HCT116 (cell line): Measurements from ENCODE around the gene GSN. TPM values are rescaled to one million over a fixed set of nuclear protein-coding genes. Genes with fewer than 3 reads are reported as not detected.

Source experiments
- ATAC-seq: fragments of 200-7000 bp; cut with Tn5 transposase; 2 replicates; pipeline ENCODE4 v1.9.1; 2020; ENCODE audit warnings: mild to moderate bottlenecking, moderate library complexity
- BruUV-seq: library from RNA; stranded (reverse); fragments of 400-500 nt; replicated peaks from 2 replicates; lab custom pipeline; 2021; lab: Mats Ljungman, UMichigan
- CTCF ChIA-PET: fragments of 300-600 bp; sonication (Branson Sonifier 250); formaldehyde crosslinking; loops from one replicate; lab custom pipeline; 2021; ENCODE audit warnings: antibody characterized with exemption; lab: Charles Lee
- POLR2A ChIA-PET: fragments of 300-600, 350-600 bp; sonication (Branson Sonifier 250); formaldehyde crosslinking; loops from one replicate; lab custom pipeline; 2021; ENCODE audit warnings: antibody characterized with exemption; lab: Charles Lee
- RAD21 ChIA-PET, 2 experiments: fragments of 300-600 bp; sonication (Branson Sonifier 250); formaldehyde crosslinking; loops; one replicate each; lab custom pipeline; 2023; ENCODE audit warnings: low total read pairs in 2 of 2; ENCODE audit not compliant: uncharacterized antibody in 2 of 2, unreplicated experiment in 2 of 2, low non-redundant PET in 1 of 2; lab: Charles Lee
- DNase-seq: peaks from one replicate; pipeline ENCODE4 v3.0.0-alpha.2; 2010; ENCODE audit warnings: low read depth, low spot score
- H2AFZ ChIP-seq: fragments of 200-600 bp; shearing (Covaris generic), sonication (generic); 2 replicates; pipeline ENCODE4 v1.6.1; 2017; ENCODE audit warnings: low read depth, mixed run types, mixed read lengths, antibody characterized with exemption, low read length; ENCODE audit not compliant: poor library complexity, severe bottlenecking
- H3K27ac ChIP-seq: 2 replicates; pipeline ENCODE4 v1.5.1; 2012; ENCODE audit warnings: low read depth, low read length
- H3K27me3 ChIP-seq: fragments of 200-600 bp; sonication (generic); 2 replicates; pipeline ENCODE4 v1.6.1; 2016; ENCODE audit warnings: mixed run types, low read length, mixed read lengths; ENCODE audit not compliant: insufficient read depth
- H3K36me3 ChIP-seq, 2 experiments: fragments of 200-500 bp in 1 of 2; fragments of 200-600 bp in 1 of 2; sonication (Bioruptor generic) in 1 of 2; sonication (generic) in 1 of 2; 2 replicates each; pipeline versions ENCODE4 v1.5.1 to v1.6.1; 2014 to 2016; ENCODE audit warnings: low read length in 2 of 2, inconsistent platforms in 1 of 2, mixed read lengths in 1 of 2, mixed run types in 1 of 2; ENCODE audit not compliant: insufficient read depth in 2 of 2, control insufficient read depth in 1 of 2
- H3K4me1 ChIP-seq, 2 experiments: fragments of 200-600 bp in 1 of 2; sonication (generic) in 1 of 2; 2 replicates each; pipeline versions ENCODE4 v1.5.1 to v1.6.1; 2012 to 2017; ENCODE audit warnings: low read length in 2 of 2, inconsistent platforms in 1 of 2, mild to moderate bottlenecking in 1 of 2, mixed read lengths in 1 of 2, mixed run types in 1 of 2, moderate library complexity in 1 of 2; ENCODE audit not compliant: insufficient read depth in 2 of 2, control insufficient read depth in 1 of 2
- H3K4me2 ChIP-seq: fragments of 200-600 bp; sonication (generic); 2 replicates; pipeline ENCODE4 v1.6.1; 2017; ENCODE audit warnings: mixed run types, low read length, mixed read lengths
- H3K4me3 ChIP-seq, 2 experiments: fragments of 200-600 bp in 1 of 2; sonication (generic) in 1 of 2; replicated peaks in 1 of 2; 2 replicates each; pipeline ENCODE4 v1.5.1; 2011 to 2016; ENCODE audit warnings: low read length in 2 of 2, control low read depth in 1 of 2, low read depth in 1 of 2, mild to moderate bottlenecking in 1 of 2, mixed read lengths in 1 of 2, mixed run types in 1 of 2
- H3K79me2 ChIP-seq: fragments of 200-600 bp; sonication (generic); 2 replicates; pipeline ENCODE4 v1.6.1; 2017; ENCODE audit warnings: mild to moderate bottlenecking, mixed run types, low read length, moderate library complexity, mixed read lengths; ENCODE audit not compliant: insufficient read depth
- H3K9ac ChIP-seq: fragments of 200-600 bp; sonication (generic); 2 replicates; pipeline ENCODE4 v1.6.1; 2016; ENCODE audit warnings: low read length, mixed read lengths
- H3K9me2 ChIP-seq: fragments of 200-600 bp; sonication (generic), shearing (Covaris generic); 2 replicates; pipeline ENCODE4 v1.6.1; 2017; ENCODE audit warnings: mixed run types, mild to moderate bottlenecking, moderate library complexity; ENCODE audit not compliant: insufficient read depth
- H3K9me3 ChIP-seq, 2 experiments: fragments of 200-500 bp in 1 of 2; fragments of 200-600 bp in 1 of 2; sonication (Bioruptor generic) in 1 of 2; sonication (generic) in 1 of 2; 2 replicates each; pipeline ENCODE4 v1.6.1; 2014 to 2017; ENCODE audit warnings: low read length in 2 of 2, mixed read lengths in 2 of 2, inconsistent platforms in 1 of 2, low read depth in 1 of 2, mild to moderate bottlenecking in 1 of 2, mixed run types in 1 of 2, moderate library complexity in 1 of 2; ENCODE audit not compliant: control insufficient read depth in 1 of 2, insufficient read depth in 1 of 2
- H4K20me1 ChIP-seq: fragments of 200-600 bp; sonication (generic), shearing (Covaris generic); 2 replicates; pipeline ENCODE4 v1.6.1; 2017; ENCODE audit warnings: mixed run types, mild to moderate bottlenecking, moderate library complexity; ENCODE audit not compliant: insufficient read depth
- JUND ChIP-seq: IDR thresholded peaks from 2 replicates; pipeline ENCODE4 v1.6.1; 2012
- POLR2A ChIP-seq: IDR thresholded peaks from 2 replicates; pipeline ENCODE4 v1.7.0; 2011; ENCODE audit warnings: borderline replicate concordance; ENCODE audit not compliant: insufficient read depth, insufficient read length; ENCODE audit errors: extremely low read depth
- YY1 ChIP-seq: IDR thresholded peaks from 2 replicates; pipeline ENCODE4 v1.6.1; 2011; ENCODE audit warnings: low read length, low read depth, moderate library complexity, mild to moderate bottlenecking; ENCODE audit not compliant: insufficient replicate concordance; ENCODE audit errors: extremely low read depth
- ZNF274 ChIP-seq: fragments of 200-500 bp; sonication (Bioruptor generic); IDR thresholded peaks from 2 replicates; pipeline ENCODE4 v1.6.1; 2014; ENCODE audit warnings: mild to moderate bottlenecking, low read depth, low read length, inconsistent platforms
- intact Hi-C: fragments of 100-400 bp; cut with micrococcal nuclease; formaldehyde crosslinking; loops from 2 replicates; pipeline ENCODE4 v1.10.0; 2022
- total RNA-seq: library from RNA; stranded (reverse); gene quantifications from one replicate; pipeline ENCODE4 v1.2.1, GENCODE V29; 2021; ENCODE audit not compliant: unreplicated experiment

Gene GSN
- total RNA-seq, 1 experiment from 2014 or later = 71.3 TPM

DNA sequence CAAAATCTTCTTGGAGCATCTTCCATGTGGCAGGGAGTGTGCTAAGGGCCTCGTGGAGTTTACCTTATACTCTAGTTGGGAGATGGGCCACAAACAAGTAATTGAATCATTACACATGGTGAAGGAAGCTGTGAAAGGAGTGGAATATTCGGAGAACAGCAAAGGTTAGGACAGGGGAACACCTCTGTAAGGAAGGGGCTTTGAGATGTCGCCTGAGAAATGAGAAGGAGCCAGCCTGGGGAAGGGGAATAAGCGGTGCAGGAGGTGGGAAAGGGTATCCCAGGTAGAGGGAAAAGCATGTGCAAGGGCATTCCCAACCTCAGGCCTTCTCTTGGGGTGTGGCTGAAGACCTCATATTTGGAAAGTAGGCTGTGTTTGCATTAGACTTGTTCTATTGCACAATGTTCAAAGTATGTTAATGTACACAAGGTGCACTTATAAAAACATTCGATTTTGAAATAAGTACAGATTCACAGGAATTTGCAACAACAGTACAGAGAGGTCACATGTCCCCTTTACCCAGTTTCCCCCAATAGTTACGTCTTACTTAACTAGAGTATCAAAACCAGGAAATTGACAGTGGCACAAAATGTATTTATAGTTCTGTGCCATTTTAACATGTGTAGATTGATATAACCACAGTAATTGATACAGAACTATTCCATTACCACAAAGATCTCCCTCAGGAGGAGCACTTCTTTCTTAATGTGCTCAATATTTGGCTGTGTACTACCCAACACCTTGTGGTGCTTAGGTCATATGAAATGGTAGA is 104.5 kb downstream of the GSN start:
- POLR2A ChIA-PET = no interaction called here
- Histone ChIP-seq H2AFZ (no peak overlapping the region), H4K20me1 (no peaks in the 10 kb centered on the region)

DNA sequence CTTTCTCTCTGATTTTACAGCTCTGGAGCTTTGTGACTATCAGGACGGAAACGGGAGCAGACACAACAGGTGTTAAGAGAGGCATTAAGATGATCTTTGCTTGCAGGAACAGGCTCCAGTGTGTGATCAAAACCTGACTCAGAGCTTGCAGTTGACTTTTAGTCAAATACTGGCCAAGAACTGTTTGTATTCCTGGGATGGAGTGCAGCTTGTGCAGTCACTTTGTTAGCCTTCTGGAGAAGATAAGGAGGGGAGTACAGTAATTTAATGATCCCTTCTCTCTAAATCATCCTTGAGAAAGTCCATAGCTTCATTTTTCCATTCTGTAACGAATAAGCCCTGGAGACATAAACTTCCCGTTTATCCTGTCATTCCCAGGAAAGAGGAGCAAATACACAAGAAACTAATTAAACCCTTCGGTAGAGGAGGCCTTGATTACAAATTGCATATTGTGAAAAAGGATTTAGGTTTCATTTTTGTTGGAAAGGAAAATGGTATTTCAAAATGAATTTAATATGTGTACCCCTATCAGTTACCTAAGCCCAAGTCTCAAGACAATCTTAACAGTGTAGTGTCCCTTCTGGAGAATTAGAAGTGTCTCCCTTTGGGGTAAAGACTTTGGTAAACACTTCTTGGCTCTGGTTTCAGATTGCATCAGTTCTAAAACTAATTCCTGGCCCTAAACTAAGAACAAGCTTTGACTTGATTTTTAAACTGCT is 105.2 kb downstream of the GSN start:
- no peak overlapping the region for H3K9ac ChIP-seq
- intact Hi-C loops = no loop called here
- ATAC-seq (no peak), DNase-seq (no peak)
- no peak overlapping the region for H3K4me2 ChIP-seq
- no peak overlapping the region for H3K27ac ChIP-seq
- H3K36me3 ChIP-seq = no peaks in the 10 kb centered on the region
- no peaks in the 10 kb centered on the region for H4K20me1 ChIP-seq
- H3K9me3 ChIP-seq = no peaks in the 10 kb centered on the region
- H2AFZ ChIP-seq = no peak overlapping the region
- H3K4me3 ChIP-seq = no peak overlapping the region
- BruUV-seq = no TSS peak
- TF ChIP-seq POLR2A (no peak), JUND (no peak), ZNF274 (no peak)
- peaks cover 0 to 15% of the 10 kb centered on the region in 2 experiments; a peak in 1 of 4 replicates for H3K4me1 ChIP-seq
- CTCF ChIA-PET = interaction anchor here (1.4 kb wide), 1 partner anchor 53 kb away, joined by 8 read pairs; no protein-coding TSS in a partner anchor
- no peaks in the 10 kb centered on the region for H3K27me3 ChIP-seq
- POLR2A ChIA-PET = no interaction called here
- H3K9me2 ChIP-seq = no peaks in the 10 kb centered on the region
- RAD21 ChIA-PET = no interaction called here
- no peaks in the 10 kb centered on the region for H3K79me2 ChIP-seq

More for the DNA sequence above, 104.5 kb downstream of the GSN start:
- TF ChIP-seq YY1 = no peak
- Histone ChIP-seq H3K79me2 (no peaks in the 10 kb centered on the region), H3K4me2 (no peak overlapping the region), H3K4me3 (no peak overlapping the region), H3K9ac (no peak overlapping the region), H3K9me2 (no peaks in the 10 kb centered on the region), H3K27ac (no peak overlapping the region), H3K27me3 (no peaks in the 10 kb centered on the region), H3K4me1 (peaks cover 0 to 15% of the 10 kb centered on the region in 2 experiments; a peak in 1 of 4 replicates), H3K9me3 (no peaks in the 10 kb centered on the region), H3K36me3 (no peaks in the 10 kb centered on the region)
- RAD21 ChIA-PET = no interaction called here
- no TSS peak for BruUV-seq
- intact Hi-C loops = no loop called here
- CTCF ChIA-PET = interaction anchor here (1.4 kb wide), 1 partner anchor 53 kb away, joined by 8 read pairs; no protein-coding TSS in a partner anchor
- DNase-seq (no peak), ATAC-seq (no peak)
